ENCODE results near the gene PSG7. TPM values are rescaled to one million over a fixed set of nuclear protein-coding genes. Genes with fewer than 3 reads are reported as not detected.
"Not testable (repeated sequence)": the region's sequence is repeated elsewhere in the genome, so short reads cannot be mapped to it uniquely, and the experiment has no call there.

The PSG7 gene
- total and polyA plus RNA-seq, 7 experiments from 2014 or later: not detected

GRCh38 chr19:42874136-42874535, 62.9 kb downstream of the PSG7 start:
- H3K36me3 ChIP-seq (ENCODE audit: control insufficient read depth in 2 of 3, insufficient read depth in 3 of 3, low read length in 3 of 3); H3K27me3 ChIP-seq (ENCODE audit: control insufficient read depth in 2 of 2, insufficient read depth in 2 of 2, low read length in 2 of 2); H3K9me3 ChIP-seq (ENCODE audit: control insufficient read depth in 2 of 3, low read length in 3 of 3); H3K27ac ChIP-seq (ENCODE audit: low read depth, low read length); H3K4me3 ChIP-seq (ENCODE audit: low read length); H3K9me3 Mint-ChIP-seq; H3K4me1 Mint-ChIP-seq; POLR2A ChIA-PET; intact Hi-C loops (cut with micrococcal nuclease); H3K4me3 Mint-ChIP-seq; H3K36me3 Mint-ChIP-seq; ATAC-seq; DNase-seq; CTCF ChIA-PET; H3K4me1 ChIP-seq (ENCODE audit: control insufficient read depth in 2 of 2, insufficient read depth in 2 of 2, low read length in 2 of 2); H3K27ac Mint-ChIP-seq: not testable (repeated sequence)
- peaks cover 0 to 23% (median 12%) of the 10 kb centered on the region in 5 donors for H3K27me3 Mint-ChIP-seq

Other genes starting within 250 kb of the PSG7 start
- under 1 TPM in 2 of 5 experiments, not detected in 3; 0.16 to 0.69 TPM for gene PSG3, start 196.7 kb downstream of the PSG7 start, total RNA-seq
- not detected for gene PSG3, start 196.7 kb downstream of the PSG7 start, polyA plus RNA-seq
- gene PSG8, start 171.5 kb downstream of the PSG7 start, total RNA-seq: not detected
- not detected for gene PSG8, start 171.5 kb downstream of the PSG7 start, polyA plus RNA-seq
- under 1 TPM in 2 of 5 experiments, not detected in 3; 0.37 to 0.64 TPM for gene PSG1, start 57.5 kb downstream of the PSG7 start, total RNA-seq
- not detected for gene PSG1, start 57.5 kb downstream of the PSG7 start, polyA plus RNA-seq
- gene PSG6, start 19.3 kb downstream of the PSG7 start, total RNA-seq: not detected
- not detected for gene PSG6, start 19.3 kb downstream of the PSG7 start, polyA plus RNA-seq
- under 1 TPM in 1 of 5 experiments, not detected in 4; 0.27 TPM for gene PSG11, start 89.3 kb upstream of the PSG7 start, total RNA-seq
- gene PSG11, start 89.3 kb upstream of the PSG7 start, polyA plus RNA-seq: not detected
- gene PSG2, start 145.5 kb upstream of the PSG7 start, total RNA-seq: under 1 TPM in 1 of 5 experiments, not detected in 4; 0.19 TPM
- gene PSG2, start 145.5 kb upstream of the PSG7 start, polyA plus RNA-seq: not detected
- gene PSG5, start 249.3 kb upstream of the PSG7 start, total RNA-seq: under 1 TPM in 1 of 5 experiments, not detected in 4; 0.37 TPM
- gene PSG5, start 249.3 kb upstream of the PSG7 start, polyA plus RNA-seq: not detected